ENCODE results near the gene AKAP5. TPM values are rescaled to one million over a fixed set of nuclear protein-coding genes. Genes with fewer than 3 reads are reported as not detected.

AKAP5 gene
- total and polyA plus RNA-seq, 2 of the 8 experiments (the other 6 are each of a cell fraction or from before 2014, with no cell fraction given) = 0.50 to 3.8 TPM

GRCh38 chr14:64520699-64521098 is 55.4 kb downstream of the AKAP5 start:
- no peak overlapping the region for H3K14ac ChIP-seq (ENCODE audit: insufficient read length)
- H3K4me2 ChIP-seq (ENCODE audit: insufficient read depth in 1 of 2, low read depth in 2 of 2, low read length in 2 of 2) = no peak overlapping the region
- no peak overlapping the region for H4K91ac ChIP-seq (replicated peaks; ENCODE audit: insufficient read length, low read length)
- no peak overlapping the region for H3K56ac ChIP-seq (replicated peaks; ENCODE audit: insufficient read length, low read depth, low read length)
- no peak overlapping the region for H3K23ac ChIP-seq (ENCODE audit: insufficient read length)
- H4K5ac ChIP-seq (ENCODE audit: insufficient read length, low read depth, low read length) = no peak overlapping the region
- POLR2A ChIA-PET (ENCODE audit: partially characterized antibody) = interaction anchor here (4.1 to 5.5 kb wide), 2 partner anchors 16 to 20 kb away, joined by 16 to 27 read pairs; partner anchors contain the start of genes HSPA2 and ZBTB1
- H3K4me1 ChIP-seq (replicated peaks in 1 of 4; ENCODE audit: control insufficient read depth in 3 of 4, insufficient read depth in 4 of 4, low read length in 3 of 4) = no peaks in the 10 kb centered on the region
- H2BK20ac ChIP-seq (ENCODE audit: low read length) = no peak overlapping the region
- no peak overlapping the region for H3K4me3 ChIP-seq (ENCODE audit: extremely low read depth in 1 of 4, insufficient read depth in 2 of 4, low read depth in 3 of 4, low read length in 4 of 4)
- peaks cover 0 to 42% of the 10 kb centered on the region in 2 experiments; a peak in 2 of 4 replicates for H3K79me2 ChIP-seq (ENCODE audit: control insufficient read depth in 1 of 2, insufficient read depth in 2 of 2, low read length in 2 of 2)
- H4K20me1 ChIP-seq (replicated peaks in 1 of 2; ENCODE audit: control insufficient read depth in 1 of 2, insufficient read depth in 2 of 2, low read length in 2 of 2) = peaks cover 1 to 2% of the 10 kb centered on the region in 2 experiments
- no peaks in the 10 kb centered on the region for H3K27me3 ChIP-seq (replicated peaks in 1 of 4; ENCODE audit: control insufficient read depth in 3 of 4, extremely low read depth in 1 of 4, insufficient read depth in 3 of 4, low read length in 3 of 4)
- no peak overlapping the region for H2AK5ac ChIP-seq (ENCODE audit: low read depth, low read length)
- 79% methylated on average over 4 of the region's 4 CpGs; no CpG with 5 or more reads in 1 of the 2 experiments for WGBS, 2 experiments (ENCODE audit: extremely low coverage in 1 of 2, insufficient coverage in 1 of 2, insufficient read length in 1 of 2, insufficient replicate concordance in 2 of 2, low coverage in 1 of 2, low lambda C conversion rate in 2 of 2, missing lambda C conversion rate in 1 of 2)
- H3K36me3 ChIP-seq (ENCODE audit: control insufficient read depth in 2 of 4, insufficient read depth in 4 of 4, low read length in 3 of 4) = peaks cover 0 to 17% (median 7%) of the 10 kb centered on the region in 4 experiments; a peak in 5 of 8 replicates
- no peak for DNase-seq (ENCODE audit: low read depth in 1 of 2, low spot score in 2 of 2)
- no peak overlapping the region for H2BK5ac ChIP-seq (ENCODE audit: low read depth, low read length)
- no peak overlapping the region for H2BK120ac ChIP-seq (replicated peaks; ENCODE audit: low read depth, low read length)
- H3K18ac ChIP-seq (ENCODE audit: extremely low read depth, low read length) = no peak overlapping the region
- no peak overlapping the region for H4K8ac ChIP-seq (ENCODE audit: extremely low read depth, insufficient read depth, low read length)
- CTCF ChIA-PET (ENCODE audit: partially characterized antibody) = interaction anchor here (1.0 to 2.7 kb wide), 3 partner anchors 10 to 124 kb away, joined by 3 to 20 read pairs (median 4); no protein-coding TSS in a partner anchor
- H3K23me2 ChIP-seq (ENCODE audit: low read depth, low read length) = no peaks in the 10 kb centered on the region
- H3K9ac ChIP-seq (replicated peaks in 1 of 4; ENCODE audit: extremely low read depth in 1 of 4, low read depth in 3 of 4, low read length in 3 of 4) = no peak overlapping the region
- H3K27ac ChIP-seq (ENCODE audit: low read depth, low read length) = no peak overlapping the region
- no peak overlapping the region for H2AFZ ChIP-seq (ENCODE audit: low read length)
- no peak overlapping the region for H3K4ac ChIP-seq (replicated peaks; ENCODE audit: insufficient read length, low read depth, low read length)
- H2BK15ac ChIP-seq (ENCODE audit: low read length) = no peak overlapping the region
- H3K79me1 ChIP-seq (ENCODE audit: low read depth, low read length) = peaks cover 2% of the 10 kb centered on the region; the same call in 1 of the 2 replicates
- H3K9me3 ChIP-seq (ENCODE audit: insufficient read depth in 2 of 2, low read depth in 1 of 2, low read length in 1 of 2) = no peaks in the 10 kb centered on the region; a peak in 1 of 4 replicates
- no peak for FAIRE-seq
- no peak overlapping the region for H2BK12ac ChIP-seq (ENCODE audit: low read depth, low read length)
- no peak for TF ChIP-seq POLR2A (IDR thresholded peaks at IDR 0.05; ENCODE audit: control extremely low read depth in 1 of 2, low read depth in 2 of 2, low read length in 2 of 2)
- TF ChIP-seq TCF12 (IDR thresholded peaks at IDR 0.05; ENCODE audit: low read depth, low read length) = no peak
- TF ChIP-seq RNF2 (IDR thresholded peaks at IDR 0.05; ENCODE audit: borderline replicate concordance, low read depth, low read length, missing control alignments, poor library complexity, severe bottlenecking) = no peak
- no peak for TF ChIP-seq RBBP5 (IDR thresholded peaks at IDR 0.05; ENCODE audit: borderline replicate concordance, low read depth, low read length)
- TF ChIP-seq RFX5 (IDR thresholded peaks at IDR 0.05; ENCODE audit: borderline replicate concordance, low read depth, low read length) = no peak
- TF ChIP-seq PHF8 (conservative IDR thresholded peaks at IDR 0.05; ENCODE audit: low read depth, low read length) = no peak
- no peak for TF ChIP-seq TBP (IDR thresholded peaks at IDR 0.05; ENCODE audit: low read depth, low read length)
- TF ChIP-seq ATF3 (IDR thresholded peaks at IDR 0.05; ENCODE audit: insufficient read depth, low read depth, low read length) = no peak
- no peak for TF ChIP-seq BCL11A (IDR thresholded peaks at IDR 0.05; ENCODE audit: low read depth in 2 of 2, low read length in 2 of 2)
- TF ChIP-seq HDAC6 (IDR thresholded peaks at IDR 0.05; ENCODE audit: low read depth, low read length) = no peak
- TF ChIP-seq MAFK (IDR thresholded peaks at IDR 0.05; ENCODE audit: low read depth, low read length) = no peak
- TF ChIP-seq SP4 (IDR thresholded peaks at IDR 0.05; ENCODE audit: low read length) = no peak
- TF ChIP-seq E2F6 (IDR thresholded peaks at IDR 0.05) = no peak
